HG02943 (cell line): ENCODE results near the gene CHRNG.

Experiments
- ATAC-seq: cut with Tn5 transposase; IDR thresholded peaks from one replicate; pipeline ENCODE4 v1.9.1; 2021; ENCODE audit warnings: mild to moderate bottlenecking, low read depth, moderate library complexity; ENCODE audit not compliant: unreplicated experiment

CHRNG gene

GRCh38 chr2:232539298-232540231 lies at the start of gene CHRNG:
Gene CHRNG (plus strand): TSS chr2:232539692. CDS start chr2:232539748, 56 bp downstream.
- ATAC-seq: no peak

DNA sequence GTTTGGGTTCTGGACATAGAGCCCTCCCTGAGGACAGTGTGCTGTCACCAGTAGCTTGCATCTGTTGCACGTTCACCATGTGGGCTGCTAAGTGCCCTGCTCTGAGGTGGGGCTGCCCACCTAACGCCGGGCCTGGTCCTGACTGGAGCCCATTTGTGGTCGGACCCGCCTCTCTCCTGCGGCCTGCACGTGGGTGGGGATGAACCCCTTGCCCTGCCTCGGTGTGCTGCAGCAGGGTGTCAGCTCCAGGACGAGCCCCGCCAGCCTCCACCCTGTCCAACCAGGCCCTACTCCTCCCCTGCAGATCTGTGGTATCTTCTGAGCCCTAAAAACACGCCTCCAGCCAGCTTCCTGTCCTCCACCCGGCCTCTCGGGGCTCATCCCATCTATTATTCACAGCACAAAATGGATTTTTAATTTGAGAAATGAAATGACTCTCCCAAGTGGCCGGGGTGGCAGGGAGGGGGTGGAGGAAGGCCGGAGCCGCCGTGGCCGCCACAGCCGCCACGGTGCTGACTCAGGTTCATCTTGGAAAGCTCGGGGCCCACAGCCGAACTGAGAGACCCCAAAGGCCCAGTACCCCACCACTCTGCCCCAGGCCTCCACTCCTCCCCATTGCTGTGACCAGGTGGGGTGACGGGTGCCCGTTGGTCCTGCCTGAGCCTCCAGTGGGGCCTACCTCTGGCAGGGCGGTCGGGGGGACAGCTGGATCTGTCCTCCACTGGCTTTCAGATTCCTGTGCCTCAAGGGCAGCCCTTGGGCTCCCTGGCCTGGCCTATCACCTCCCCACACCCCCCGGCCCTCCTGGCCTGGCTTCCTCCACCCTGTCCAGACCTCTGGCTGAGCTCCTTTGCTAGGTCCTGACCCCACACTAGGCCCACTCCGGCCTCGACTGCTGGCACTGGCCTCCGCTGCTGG lies 49.0 kb upstream of the CHRNG start:
- no peak for ATAC-seq

- ATAC-seq: no peak
Measured at GRCh38 chr2:232491139-232491780, 48.2 kb upstream of the CHRNG start.

GRCh38 chr2:232492236-232492848 lies 47.1 kb upstream of the CHRNG start:
- no peak for ATAC-seq

- no peak for ATAC-seq
Measured at GRCh38 chr2:232492963-232493700, 46.4 kb upstream of the CHRNG start.

DNA sequence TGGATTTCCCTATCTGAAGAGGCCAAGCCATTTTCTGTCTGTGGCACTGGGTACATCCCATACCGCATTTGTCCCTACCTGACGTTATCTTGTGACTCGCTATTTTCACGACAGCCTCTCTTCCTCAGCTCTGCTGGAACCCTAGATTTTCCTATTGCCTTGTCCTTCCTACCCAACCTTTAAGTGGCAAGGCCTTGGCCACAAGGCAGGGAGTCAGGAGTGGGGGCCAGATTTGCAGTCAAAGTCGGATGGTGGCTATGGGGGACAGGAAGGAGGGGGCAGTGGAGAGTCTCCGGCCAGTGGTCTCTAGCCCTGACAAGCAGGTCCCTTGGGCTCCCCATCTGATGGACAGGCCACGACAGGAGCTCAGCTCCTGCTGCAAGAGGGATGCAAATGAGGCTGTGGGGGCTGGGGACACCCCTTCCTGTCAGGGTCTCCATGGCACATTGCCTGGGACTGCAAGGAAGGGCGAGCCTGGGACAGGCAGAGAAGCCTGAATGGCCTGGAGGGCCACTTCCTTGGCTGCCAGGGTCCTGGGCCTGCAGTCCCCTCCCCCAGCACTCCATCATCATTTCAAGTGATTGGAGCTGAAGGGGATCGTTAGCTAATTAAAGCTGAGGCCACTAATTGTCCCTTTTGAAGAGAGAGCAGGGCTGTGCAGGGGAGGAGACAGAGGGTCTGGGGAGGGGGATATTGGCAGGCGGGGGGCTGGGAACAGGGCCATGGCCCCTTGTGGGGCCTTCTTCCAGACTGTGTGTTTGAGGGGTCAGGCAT lies 45.6 kb upstream of the CHRNG start:
- no peak for ATAC-seq

DNA sequence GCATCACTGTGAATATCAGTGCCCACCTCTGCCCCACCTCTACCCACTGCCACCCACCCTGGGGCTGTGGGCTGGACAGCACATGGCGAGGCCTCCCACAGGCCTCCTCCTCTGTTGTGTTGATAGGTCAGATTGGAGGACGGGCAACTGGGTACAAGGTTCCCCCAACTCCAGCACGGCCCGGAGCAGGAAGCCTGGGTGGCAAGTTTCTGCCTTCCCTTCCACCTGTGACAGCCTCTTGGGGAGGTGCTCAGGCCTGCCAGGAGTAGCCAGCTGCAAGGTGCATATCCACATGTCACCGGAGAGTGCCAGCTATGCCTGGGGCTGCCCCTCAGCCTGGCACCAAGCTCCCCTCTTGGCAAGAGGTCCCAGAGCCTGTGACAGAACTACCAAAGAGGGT lies 45.0 kb upstream of the CHRNG start:
- ATAC-seq: no peak

- no peak for ATAC-seq
Measured at GRCh38 chr2:232495292-232495691, 44.2 kb upstream of the CHRNG start.

DNA sequence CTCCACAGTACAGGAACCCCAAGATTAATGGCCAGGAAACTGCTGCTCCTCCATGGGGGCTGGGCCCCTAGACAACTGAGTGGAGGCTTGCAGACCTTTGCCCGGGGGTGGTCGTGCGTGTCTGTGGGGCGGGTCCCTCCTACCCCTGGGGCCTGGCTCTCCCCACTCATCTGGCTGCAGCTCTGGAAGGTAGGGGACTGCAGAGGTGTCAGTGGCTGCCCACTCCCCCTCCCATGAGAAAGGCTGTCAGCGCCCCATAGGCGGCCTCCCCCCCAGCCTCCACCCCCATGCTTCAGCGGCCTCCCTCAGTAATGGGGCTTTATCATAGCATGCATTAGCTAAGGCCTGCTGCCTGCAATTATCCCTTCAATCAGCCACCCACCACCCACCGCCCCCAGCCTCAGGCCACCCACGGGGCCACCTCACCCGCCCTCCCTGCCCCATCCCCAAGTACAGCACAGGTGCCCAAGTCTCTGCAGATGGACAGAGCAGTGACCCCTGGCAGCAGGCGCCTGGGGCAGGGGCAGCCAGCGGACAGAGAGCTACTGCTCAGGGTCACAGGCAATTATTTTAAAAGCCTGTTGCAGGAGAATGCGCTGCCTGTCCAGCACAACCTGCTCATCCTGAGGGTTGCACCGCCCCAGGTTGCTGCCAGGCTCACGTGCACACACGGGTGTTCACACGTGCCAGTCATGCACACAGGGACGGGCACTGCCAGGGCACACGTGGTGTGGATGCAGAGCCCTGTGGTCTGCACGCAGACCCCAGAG lies 42.8 kb upstream of the CHRNG start:
- ATAC-seq: no peak

- ATAC-seq: no peak
Measured at GRCh38 chr2:232497348-232497747, 42.1 kb upstream of the CHRNG start.

- no peak for ATAC-seq
Measured at GRCh38 chr2:232498452-232498851, 41.0 kb upstream of the CHRNG start.

DNA sequence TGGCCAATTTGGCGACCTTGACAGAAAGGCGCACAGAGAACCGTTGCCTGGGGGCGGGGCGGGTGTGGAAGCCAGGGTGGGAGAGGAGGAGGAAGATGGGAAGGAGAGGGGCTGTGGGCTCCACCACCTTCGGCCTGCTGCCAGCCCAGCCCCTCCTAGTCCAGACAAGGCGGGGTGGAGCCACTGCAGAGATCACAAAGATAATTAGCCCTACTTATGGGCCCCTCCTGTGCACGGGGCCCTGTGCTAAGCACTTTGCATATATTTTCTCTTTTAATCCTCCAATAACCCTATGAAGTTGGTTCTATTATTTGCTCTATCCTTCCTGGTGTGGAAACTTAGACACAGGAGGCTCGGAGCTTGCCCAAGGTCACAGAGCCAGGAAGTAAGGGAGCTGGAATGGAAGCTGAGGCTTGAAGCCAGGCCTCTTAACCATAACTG lies 38.1 kb upstream of the CHRNG start:
- ATAC-seq: no peak

- ATAC-seq: no peak
Measured at GRCh38 chr2:232501794-232502390, 37.6 kb upstream of the CHRNG start.

DNA sequence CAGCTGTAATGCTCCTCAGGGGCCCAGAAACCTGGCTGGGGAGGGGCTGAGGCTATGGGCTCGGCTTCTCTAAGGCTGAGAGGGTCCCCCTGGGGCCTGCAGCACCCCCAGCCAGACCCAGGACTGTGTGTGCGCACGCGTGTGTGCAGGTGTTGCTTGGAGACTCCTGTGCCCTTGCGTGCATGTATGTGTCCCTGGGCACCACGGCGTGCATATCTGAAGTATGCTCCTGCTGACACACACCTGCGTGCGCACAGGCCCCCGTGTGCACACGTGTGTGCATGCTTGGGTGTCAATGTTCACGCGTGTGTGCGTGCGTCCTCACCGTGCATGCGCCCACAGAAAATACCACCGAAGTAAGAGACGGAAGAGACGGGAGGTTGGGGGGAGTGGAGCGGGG lies 37.0 kb upstream of the CHRNG start:
- ATAC-seq: no peak

- no peak for ATAC-seq
Measured at GRCh38 chr2:232502911-232503808, 36.3 kb upstream of the CHRNG start.

- no peak for ATAC-seq
Measured at GRCh38 chr2:232503809-232504323, 35.6 kb upstream of the CHRNG start.

DNA sequence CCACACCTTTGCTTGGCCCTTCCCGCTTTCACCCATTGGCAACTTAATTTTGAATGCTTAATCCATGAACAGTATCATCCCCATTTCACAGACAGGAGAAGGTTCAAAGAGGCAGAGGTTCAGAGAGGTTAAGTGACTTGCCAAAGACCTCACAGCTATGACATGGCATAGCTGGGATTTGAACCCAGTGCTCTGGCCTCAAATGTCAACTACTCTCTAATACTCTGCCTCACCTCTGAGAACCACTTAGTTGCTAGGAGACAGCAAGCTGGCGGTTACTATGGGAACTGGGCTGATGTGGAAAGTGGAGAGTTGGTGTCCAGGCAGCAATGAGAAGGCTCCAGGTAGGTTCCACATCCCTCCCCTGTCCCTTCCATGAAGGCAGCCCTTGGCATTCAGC lies 35.1 kb upstream of the CHRNG start:
- no peak for ATAC-seq
